Natural killer cell treated with Interleukin-12 subunit alpha and Interleukin-12 subunit beta and Interleukin-15 and Interleukin-18, amount 100 ng/mL, for 72 hours (primary cell): ENCODE data around the gene PAXIP1. TPM values are rescaled to one million over a fixed set of nuclear protein-coding genes. Genes with fewer than 3 reads are reported as not detected.
"Not testable (repeated sequence)": the region's sequence is repeated elsewhere in the genome, so short reads cannot be mapped to it uniquely, and the experiment has no call there.

ENCODE experiments used
- ATAC-seq, 2 donors: fragments of 150-1000 bp; cut with Tn5 transposase in 1 of 2; sonication (Bioruptor Pico), chemical (Tn5 transposase) in 1 of 2; 2 replicates each; pipeline ENCODE4 v1.10.0; 2021
- DNase-seq: peaks from one replicate; pipeline ENCODE4 v3.0.0; 2022; ENCODE audit warnings: low spot score
- H3K27ac Mint-ChIP-seq, 2 donors: 1 replicate in 1 of 2; 2 replicates in 1 of 2; pipeline ENCODE4 v1.8.0; 2022; ENCODE audit warnings: mixed read lengths in 2 of 2, mild to moderate bottlenecking in 1 of 2, moderate library complexity in 1 of 2
- H3K27me3 Mint-ChIP-seq, 2 donors: 1 replicate in 1 of 2; 2 replicates in 1 of 2; pipeline ENCODE4 v1.8.0; 2022; ENCODE audit warnings: mixed read lengths in 2 of 2
- H3K36me3 Mint-ChIP-seq: one replicate; pipeline ENCODE4 v1.8.0; 2022; ENCODE audit warnings: mixed read lengths
- H3K4me1 Mint-ChIP-seq, 2 donors: 1 replicate in 1 of 2; 2 replicates in 1 of 2; pipeline ENCODE4 v1.8.0; 2022; ENCODE audit warnings: low read depth in 2 of 2, mixed read lengths in 2 of 2, mild to moderate bottlenecking in 1 of 2
- H3K4me3 Mint-ChIP-seq: one replicate; pipeline ENCODE4 v1.8.0; 2022; ENCODE audit warnings: mixed read lengths
- H3K9me3 Mint-ChIP-seq: 2 replicates; pipeline ENCODE4 v1.8.0; 2022; ENCODE audit warnings: mixed read lengths
- total RNA-seq, 2 donors: library from RNA; stranded (reverse); gene quantifications; one replicate each; pipeline ENCODE4 v1.2.3, GENCODE V29; 2022

The PAXIP1 gene
- 10 to 100 TPM; 19.3 to 33.4 TPM for total RNA-seq

DNA sequence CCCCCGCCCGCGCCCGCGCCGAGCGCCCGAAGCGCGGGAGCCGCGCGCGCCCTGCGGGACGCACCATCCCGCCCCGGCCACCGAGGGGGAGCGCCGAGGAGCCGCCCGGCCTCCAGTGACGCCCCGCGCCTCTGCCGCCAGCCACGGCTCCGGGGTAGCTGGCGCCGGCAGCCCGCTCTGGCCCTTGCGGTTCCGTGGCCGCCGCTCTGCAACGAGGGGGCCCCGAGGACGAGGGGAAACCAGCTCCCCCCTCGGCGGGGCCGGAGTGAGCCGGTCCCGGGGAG lies at the start of gene PAXIP1:
Gene PAXIP1, minus strand, starts transcription at position 33 of the 284 bp plus-strand sequence. CDS start 195 bp downstream, outside the sequence.
- Mint-ChIP-seq H3K27ac (peak within 1 kb of the TSS; percentile 78 to 89), H3K9me3 (no peaks in the 10 kb centered on the region), H3K36me3 (no peaks in the 10 kb centered on the region), H3K27me3 (no peaks in the 10 kb centered on the region), H3K4me3 (peak within 1 kb of the TSS; percentile 90), H3K4me1 (peaks cover 0 to 10% of the 10 kb centered on the region in 2 donors)
- DNase-seq, result peak; percentile 74
- ATAC-seq, result peak; percentile 85 to 86

GRCh38 chr7:155051355-155051754 lies 48.4 kb upstream of the PAXIP1 start:
- H3K36me3 Mint-ChIP-seq, result no peaks in the 10 kb centered on the region
- no peak overlapping the region for H3K4me3 Mint-ChIP-seq
- H3K27me3 Mint-ChIP-seq, result peaks cover 0 to 14% of the 10 kb centered on the region in 2 donors
- DNase-seq (no peak), ATAC-seq (peak in 1 of 2 donors; percentile 54)
- no peak overlapping the region for H3K27ac Mint-ChIP-seq
- H3K9me3 Mint-ChIP-seq, result no peaks in the 10 kb centered on the region
- H3K4me1 Mint-ChIP-seq, result no peaks in the 10 kb centered on the region

DNA sequence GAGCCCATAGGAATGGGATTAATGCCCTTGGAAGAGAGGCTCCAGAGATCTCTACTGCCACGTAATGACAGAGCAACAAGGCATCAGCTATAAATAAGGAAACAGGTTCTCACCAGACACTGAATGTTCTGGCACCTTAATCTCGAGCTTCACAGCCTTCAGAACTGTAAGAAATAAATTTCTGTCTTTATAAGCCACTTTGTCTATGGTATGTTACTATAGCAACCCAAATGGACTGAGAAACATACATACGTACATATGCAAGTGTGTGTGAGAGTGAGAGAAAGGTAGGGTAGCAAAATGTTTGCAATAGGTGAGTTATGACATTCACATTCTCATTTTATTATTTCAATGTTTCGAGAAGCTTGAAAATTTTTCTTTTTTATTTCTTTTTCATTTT lies 45.1 kb upstream of the PAXIP1 start:
- Mint-ChIP-seq H3K27me3 (peaks cover 0 to 20% of the 10 kb centered on the region in 2 donors), H3K4me3 (no peak overlapping the region), H3K36me3 (no peaks in the 10 kb centered on the region), H3K4me1 (no peaks in the 10 kb centered on the region), H3K9me3 (no peaks in the 10 kb centered on the region), H3K27ac (no peak overlapping the region)
- no peak for ATAC-seq
- DNase-seq, result no peak

GRCh38 chr7:155043756-155044155 lies 40.8 kb upstream of the PAXIP1 start:
- no peak overlapping the region for H3K4me3 Mint-ChIP-seq
- H3K36me3 Mint-ChIP-seq, result no peaks in the 10 kb centered on the region
- H3K9me3 Mint-ChIP-seq, result peaks cover 4% of the 10 kb centered on the region
- no peaks in the 10 kb centered on the region for H3K4me1 Mint-ChIP-seq
- no peak for DNase-seq
- no peak for ATAC-seq
- H3K27me3 Mint-ChIP-seq, result peaks cover 14 to 31% of the 10 kb centered on the region in 2 donors
- H3K27ac Mint-ChIP-seq, result no peak overlapping the region

- DNase-seq, result no peak
- H3K4me1 Mint-ChIP-seq, result no peaks in the 10 kb centered on the region
- H3K9me3 Mint-ChIP-seq, result peaks cover 4% of the 10 kb centered on the region
- peaks cover 24 to 36% of the 10 kb centered on the region in 2 donors for H3K27me3 Mint-ChIP-seq
- no peak for ATAC-seq
- H3K4me3 Mint-ChIP-seq, result no peak overlapping the region
- H3K27ac Mint-ChIP-seq, result no peak overlapping the region
- H3K36me3 Mint-ChIP-seq, result no peaks in the 10 kb centered on the region
These were observed 35.4 kb upstream of the PAXIP1 start for GRCh38 chr7:155038335-155038734.

GRCh38 chr7:155034495-155034894 lies 31.6 kb upstream of the PAXIP1 start:
- H3K36me3 Mint-ChIP-seq, ATAC-seq, H3K27ac Mint-ChIP-seq, H3K9me3 Mint-ChIP-seq, DNase-seq, H3K4me1 Mint-ChIP-seq, H3K4me3 Mint-ChIP-seq: not testable (repeated sequence)
- H3K27me3 Mint-ChIP-seq, result peaks cover 20 to 40% of the 10 kb centered on the region in 2 donors

DNA sequence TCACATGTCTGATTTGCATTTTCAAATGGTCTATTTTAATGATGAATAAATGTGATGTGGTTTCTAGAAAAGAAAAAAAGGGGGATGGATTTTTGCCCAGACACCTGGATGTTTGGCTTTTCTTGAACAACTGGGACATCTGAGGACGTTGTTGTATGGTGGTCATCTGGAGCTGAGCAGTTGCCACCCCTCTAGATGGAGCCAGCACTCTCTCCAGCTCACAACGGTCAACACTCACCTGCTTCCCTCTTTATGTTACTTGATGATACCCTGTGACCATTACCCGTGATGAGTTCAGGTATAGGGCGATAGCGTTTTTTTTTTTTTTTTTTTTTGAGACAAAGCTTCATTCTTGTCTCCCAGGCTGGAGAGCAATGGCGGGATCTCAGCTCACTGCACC lies 30.1 kb upstream of the PAXIP1 start:
- H3K4me3 Mint-ChIP-seq, result no peak overlapping the region
- H3K4me1 Mint-ChIP-seq, result no peaks in the 10 kb centered on the region
- H3K9me3 Mint-ChIP-seq, result no peaks in the 10 kb centered on the region
- no peaks in the 10 kb centered on the region for H3K36me3 Mint-ChIP-seq
- DNase-seq, result no peak
- no peak for ATAC-seq
- H3K27me3 Mint-ChIP-seq, result peaks cover 22 to 38% of the 10 kb centered on the region in 2 donors
- no peak overlapping the region for H3K27ac Mint-ChIP-seq

GRCh38 chr7:155027879-155028278 lies 25.0 kb upstream of the PAXIP1 start:
- Mint-ChIP-seq H3K4me1 (no peaks in the 10 kb centered on the region), H3K4me3 (no peak overlapping the region), H3K9me3 (no peaks in the 10 kb centered on the region), H3K27ac (no peak overlapping the region), H3K36me3 (no peaks in the 10 kb centered on the region), H3K27me3 (peaks cover 28 to 34% of the 10 kb centered on the region in 2 donors)
- no peak for ATAC-seq
- DNase-seq, result no peak

- ATAC-seq (no peak), DNase-seq (no peak)
- Mint-ChIP-seq H3K27ac (no peak overlapping the region), H3K4me3 (no peak overlapping the region), H3K27me3 (peaks cover 24 to 26% of the 10 kb centered on the region in 2 donors), H3K36me3 (no peaks in the 10 kb centered on the region), H3K9me3 (no peaks in the 10 kb centered on the region), H3K4me1 (no peaks in the 10 kb centered on the region)
These were observed 18.8 kb upstream of the PAXIP1 start for GRCh38 chr7:155021699-155022145.

- H3K36me3 Mint-ChIP-seq, result no peaks in the 10 kb centered on the region
- no peaks in the 10 kb centered on the region for H3K9me3 Mint-ChIP-seq
- H3K4me3 Mint-ChIP-seq, result no peak overlapping the region
- DNase-seq (no peak), ATAC-seq (no peak)
- H3K4me1 Mint-ChIP-seq, result no peaks in the 10 kb centered on the region
- peaks cover 26% of the 10 kb centered on the region in 2 donors for H3K27me3 Mint-ChIP-seq
- no peak overlapping the region for H3K27ac Mint-ChIP-seq
These were observed 18.1 kb upstream of the PAXIP1 start for GRCh38 chr7:155020996-155021395.

- no peaks in the 10 kb centered on the region for H3K9me3 Mint-ChIP-seq
- no peak for DNase-seq
- H3K4me3 Mint-ChIP-seq, result no peak overlapping the region
- H3K4me1 Mint-ChIP-seq, result no peaks in the 10 kb centered on the region
- no peak overlapping the region for H3K27ac Mint-ChIP-seq
- no peak for ATAC-seq
- H3K36me3 Mint-ChIP-seq, result no peaks in the 10 kb centered on the region
- H3K27me3 Mint-ChIP-seq, result peaks cover 13 to 16% of the 10 kb centered on the region in 2 donors
These were observed 14.9 kb upstream of the PAXIP1 start for GRCh38 chr7:155017834-155018233.

DNA sequence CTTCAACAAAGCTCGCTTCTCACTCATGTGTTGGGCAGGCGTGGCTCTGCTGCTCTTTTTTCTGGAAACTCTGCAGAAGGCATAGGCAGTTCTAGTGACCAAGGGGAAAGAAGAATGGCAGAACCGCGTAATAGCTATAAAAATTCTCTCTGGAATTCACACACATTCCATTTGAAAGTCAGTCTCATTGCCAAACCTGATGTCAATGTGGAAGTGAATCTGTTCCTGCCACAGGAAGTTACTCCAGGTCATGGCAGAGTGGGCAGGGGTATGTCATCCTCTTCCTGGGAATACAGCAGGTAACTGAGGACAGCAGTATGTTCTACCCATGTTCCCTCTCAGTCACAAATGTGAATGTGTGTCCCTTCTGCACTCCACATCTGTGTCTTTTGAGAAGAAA lies 8.2 kb upstream of the PAXIP1 start:
- no peak overlapping the region for H3K4me3 Mint-ChIP-seq
- no peak overlapping the region for H3K27ac Mint-ChIP-seq
- no peaks in the 10 kb centered on the region for H3K36me3 Mint-ChIP-seq
- peaks cover 0 to 9% of the 10 kb centered on the region in 2 donors for H3K27me3 Mint-ChIP-seq
- H3K4me1 Mint-ChIP-seq, result peaks cover 4% of the 10 kb centered on the region in 2 donors
- ATAC-seq, result no peak
- no peaks in the 10 kb centered on the region for H3K9me3 Mint-ChIP-seq
- DNase-seq, result no peak

GRCh38 chr7:155009570-155010157 lies 6.7 kb upstream of the PAXIP1 start:
- H3K27ac Mint-ChIP-seq, result no peak overlapping the region
- peaks cover 4% of the 10 kb centered on the region in 2 donors for H3K4me1 Mint-ChIP-seq
- H3K36me3 Mint-ChIP-seq, result no peaks in the 10 kb centered on the region
- peaks cover 0 to 5% of the 10 kb centered on the region in 2 donors for H3K27me3 Mint-ChIP-seq
- ATAC-seq (no peak), DNase-seq (no peak)
- H3K4me3 Mint-ChIP-seq, result no peak overlapping the region
- no peaks in the 10 kb centered on the region for H3K9me3 Mint-ChIP-seq

DNA sequence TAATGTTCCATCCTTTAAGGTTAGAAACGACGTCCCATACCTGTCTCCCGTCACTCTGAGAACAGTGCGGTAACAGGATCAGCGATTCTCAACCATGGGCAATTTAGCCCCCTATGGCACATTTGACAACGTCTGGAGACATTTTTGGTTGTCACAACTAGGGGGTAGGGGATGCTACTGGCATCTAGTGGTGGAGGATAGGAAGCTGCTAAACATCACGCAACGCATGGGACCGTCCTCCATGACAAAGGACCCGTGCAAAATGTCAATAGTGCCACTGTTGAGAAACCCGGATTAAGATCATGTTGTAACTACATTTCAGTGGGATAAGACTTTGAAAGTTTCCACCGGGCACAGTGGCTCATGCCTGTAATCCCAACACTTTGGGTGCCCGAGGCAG lies 5.0 kb upstream of the PAXIP1 start:
- no peak for ATAC-seq
- Mint-ChIP-seq H3K9me3 (no peaks in the 10 kb centered on the region), H3K36me3 (no peaks in the 10 kb centered on the region), H3K27ac (no peak overlapping the region), H3K4me3 (no peak overlapping the region), H3K4me1 (peaks cover 4 to 9% of the 10 kb centered on the region in 2 donors), H3K27me3 (peaks cover 0 to 5% of the 10 kb centered on the region in 2 donors)
- no peak for DNase-seq
